Liver (tissue), 9 donors: Measurements from ENCODE around the gene C3orf85. TPM values are rescaled to one million over a fixed set of nuclear protein-coding genes. Genes with fewer than 3 reads are reported as not detected.

Source experiments
- DNase-seq: peaks from one replicate; pipeline ENCODE4 v3.0.0-alpha.2; 2017; ENCODE audit warnings: low spot score
- H3K27ac ChIP-seq, 2 donors: one replicate each; pipeline ENCODE4 v1.7.0; 2013; ENCODE audit warnings: inconsistent platforms in 2 of 2, low read length in 2 of 2, control low read depth in 1 of 2, low read depth in 1 of 2, mild to moderate bottlenecking in 1 of 2
- H3K27me3 ChIP-seq, 4 donors: one replicate each; pipeline versions ENCODE4 v1.6.1 to v1.7.0; 2013; ENCODE audit warnings: low read length in 3 of 4, inconsistent platforms in 1 of 4, mild to moderate bottlenecking in 1 of 4, moderate library complexity in 1 of 4; ENCODE audit not compliant: control insufficient read depth in 4 of 4, insufficient read depth in 4 of 4
- H3K36me3 ChIP-seq, 4 donors: one replicate each; pipeline versions ENCODE4 v1.6.1 to v1.7.0; 2013; ENCODE audit warnings: low read length in 3 of 4, mild to moderate bottlenecking in 3 of 4, low read depth in 1 of 4, moderate library complexity in 1 of 4; ENCODE audit not compliant: control insufficient read depth in 4 of 4, insufficient read depth in 3 of 4
- H3K4me1 ChIP-seq, 4 donors: one replicate each; pipeline versions ENCODE4 v1.6.1 to v1.7.0; 2013; ENCODE audit warnings: low read length in 3 of 4, mild to moderate bottlenecking in 3 of 4, moderate library complexity in 1 of 4; ENCODE audit not compliant: control insufficient read depth in 4 of 4, insufficient read depth in 4 of 4
- H3K4me3 ChIP-seq, 3 donors: one replicate each; pipeline versions ENCODE4 v1.6.1 to v1.7.0; 2013; ENCODE audit warnings: low read length in 3 of 3, control low read depth in 1 of 3, low read depth in 1 of 3, mild to moderate bottlenecking in 1 of 3
- H3K9ac ChIP-seq, 2 donors: one replicate each; pipeline ENCODE4 v1.7.0; 2013; ENCODE audit warnings: low read length in 2 of 2, mild to moderate bottlenecking in 2 of 2, moderate library complexity in 2 of 2, control low read depth in 1 of 2, low read depth in 1 of 2
- H3K9me3 ChIP-seq, 4 donors: one replicate each; pipeline versions ENCODE4 v1.6.1 to v1.7.0; 2013; ENCODE audit warnings: low read length in 3 of 4; ENCODE audit not compliant: control insufficient read depth in 4 of 4
- CTCF ChIP-seq: fragments of 150-350 bp; IDR thresholded peaks from 2 replicates; pipeline ENCODE4 v1.5.1; 2017; ENCODE audit warnings: improper control_type of control experiment, low read depth, low read length; ENCODE audit not compliant: missing input control
- EGR1 ChIP-seq, 2 donors: IDR thresholded peaks; 2 replicates each; pipeline ENCODE4 v1.6.1; 2016 to 2018; ENCODE audit warnings: antibody characterized with exemption in 2 of 2, low read depth in 2 of 2
- FOXA1 ChIP-seq: IDR thresholded peaks from 2 replicates; pipeline ENCODE4 v1.6.1; 2016; ENCODE audit warnings: antibody characterized with exemption
- FOXA2 ChIP-seq: IDR thresholded peaks from 2 replicates; pipeline ENCODE4 v1.6.1; 2016; ENCODE audit warnings: antibody characterized with exemption
- GABPA ChIP-seq, 2 donors: IDR thresholded peaks in 1 of 2; conservative IDR thresholded peaks in 1 of 2; 2 replicates each; pipeline ENCODE4 v1.6.1; 2016; ENCODE audit warnings: antibody characterized with exemption in 2 of 2, mild to moderate bottlenecking in 1 of 2, moderate library complexity in 1 of 2
- HNF4A ChIP-seq, 2 donors: conservative IDR thresholded peaks; 2 replicates each; pipeline ENCODE4 v1.6.1; 2016; ENCODE audit warnings: antibody characterized with exemption in 2 of 2, mild to moderate bottlenecking in 2 of 2
- HNF4G ChIP-seq: IDR thresholded peaks from 2 replicates; pipeline ENCODE4 v1.6.1; 2016; ENCODE audit warnings: antibody characterized with exemption
- JUND ChIP-seq, 2 donors: IDR thresholded peaks; 2 replicates each; pipeline ENCODE4 v1.6.1; 2016; ENCODE audit warnings: antibody characterized with exemption in 2 of 2
- MAX ChIP-seq: IDR thresholded peaks from 2 replicates; pipeline ENCODE4 v1.6.1; 2016; ENCODE audit warnings: antibody characterized with exemption
- NR2F2 ChIP-seq: IDR thresholded peaks from 2 replicates; pipeline ENCODE4 v1.6.1; 2016; ENCODE audit warnings: antibody characterized with exemption
- RAD21 ChIP-seq, 2 donors: IDR thresholded peaks; 2 replicates each; pipeline ENCODE4 v1.6.1; 2016; ENCODE audit warnings: antibody characterized with exemption in 2 of 2, mild to moderate bottlenecking in 2 of 2
- REST ChIP-seq: IDR thresholded peaks from 2 replicates; pipeline ENCODE4 v1.6.1; 2016; ENCODE audit warnings: antibody characterized with exemption, mild to moderate bottlenecking
- RXRA ChIP-seq, 2 donors: IDR thresholded peaks; 2 replicates each; pipeline ENCODE4 v1.6.1; 2017 to 2018; ENCODE audit warnings: antibody characterized with exemption in 2 of 2, mild to moderate bottlenecking in 1 of 2
- SP1 ChIP-seq: IDR thresholded peaks from 2 replicates; pipeline ENCODE4 v1.6.1; 2018; ENCODE audit warnings: antibody characterized with exemption, mild to moderate bottlenecking
- TAF1 ChIP-seq: conservative IDR thresholded peaks from 2 replicates; pipeline ENCODE4 v1.6.1; 2016; ENCODE audit warnings: antibody characterized with exemption, mild to moderate bottlenecking
- ZBTB33 ChIP-seq: IDR thresholded peaks from 2 replicates; pipeline ENCODE4 v1.6.1; 2016; ENCODE audit warnings: antibody characterized with exemption
- WGBS: extraction: QIAGEN DNeasy Blood & Tissue Kit; methylation state at CpG from one replicate; pipeline ENCODE4 v1.1.7; 2013; 5-methylcytosine and 5-hydroxymethylcytosine counted together
- polyA plus RNA-seq, 2 donors: library from polyadenylated mRNA; stranded (reverse) in 1 of 2; unstranded in 1 of 2; fragments of 200-250 nt in 1 of 2; fragments of >200 nt in 1 of 2; fragmentation: Nextera tagmentation in 1 of 2; extraction: Ambion mirVana in 1 of 2; gene quantifications; one replicate each; pipeline versions ENCODE4 v1.2.1 to v1.2.3, GENCODE V29; 2013 to 2015
- total RNA-seq, 2 donors: library from RNA; depleted of rRNA; stranded (reverse); fragments of >200 nt; gene quantifications; one replicate each; pipeline ENCODE4 v1.2.3, GENCODE V29; 2014
- TF ChIP-seq, protein P1 (sequence below): IDR thresholded peaks from 2 replicates; pipeline ENCODE4 v1.6.1; 2016; ENCODE audit warnings: antibody characterized with exemption
- donor health status: healthy.
- donor health status: healthy.
- donor health status: healthy.
- donor health status: healthy.
- donor health status: healthy.

The C3orf85 gene
- total and polyA plus RNA-seq, 4 donors: 7.9 to 46.4 (median 8.5) TPM; not detected in 1

DNA sequence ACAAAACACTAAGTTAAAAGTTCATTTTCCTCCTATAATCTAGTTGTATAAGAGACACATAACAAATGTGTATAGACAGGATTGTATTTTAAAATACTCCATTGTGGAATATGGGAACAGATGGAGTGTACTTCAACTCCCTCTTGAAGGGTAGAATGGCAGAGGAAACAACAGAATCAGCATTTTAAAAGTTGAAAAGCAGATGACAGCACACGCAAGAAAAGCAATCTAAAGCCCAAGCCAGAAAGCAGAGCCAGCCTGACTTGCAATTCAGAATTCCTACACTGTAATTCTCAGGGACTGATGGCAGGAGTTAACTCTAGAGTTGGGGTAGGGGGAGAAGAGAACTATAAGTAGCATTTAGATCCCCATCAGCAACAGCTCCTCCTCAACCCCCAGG, 41.4 kb upstream of the C3orf85 start:
- H3K9ac ChIP-seq: no peak overlapping the region
- no peak overlapping the region for H3K4me3 ChIP-seq
- H3K4me1 ChIP-seq: no peaks in the 10 kb centered on the region
- H3K36me3 ChIP-seq: no peaks in the 10 kb centered on the region
- no peak overlapping the region for H3K27ac ChIP-seq
- no peak for DNase-seq
- WGBS: 85% methylated on average over 1 of the region's 1 CpG
- H3K27me3 ChIP-seq: no peaks in the 10 kb centered on the region
- no peaks in the 10 kb centered on the region for H3K9me3 ChIP-seq
- no peak for TF ChIP-seq FOXA1
- TF ChIP-seq SP1: no peak
- TF ChIP-seq JUND (IDR thresholded peaks at IDR 0.05): no peak
- TF ChIP-seq EGR1 (IDR thresholded peaks at IDR 0.05; ENCODE audit: low read depth in 2 of 2): no peak
- TF ChIP-seq GABPA (IDR thresholded peaks at IDR 0.05 in 1 of 2, conservative IDR thresholded peaks at IDR 0.05 in 1 of 2): no peak
- TF ChIP-seq TAF1: no peak
- TF ChIP-seq MAX: no peak
- no peak for TF ChIP-seq HNF4A (conservative IDR thresholded peaks at IDR 0.05)
- TF ChIP-seq REST: no peak
- TF ChIP-seq ZBTB33: no peak
- TF ChIP-seq HNF4G: no peak
- no peak for TF ChIP-seq FOXA2
- no peak for TF ChIP-seq NR2F2
- no peak for TF ChIP-seq RAD21 (IDR thresholded peaks at IDR 0.05)
- no peak for TF ChIP-seq CTCF
- no peak for TF ChIP-seq RXRA (IDR thresholded peaks at IDR 0.05)
- TF ChIP-seq, protein P1, sequence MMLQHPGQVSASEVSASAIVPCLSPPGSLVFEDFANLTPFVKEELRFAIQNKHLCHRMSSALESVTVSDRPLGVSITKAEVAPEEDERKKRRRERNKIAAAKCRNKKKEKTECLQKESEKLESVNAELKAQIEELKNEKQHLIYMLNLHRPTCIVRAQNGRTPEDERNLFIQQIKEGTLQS: no peak
